K562 (cell line): ENCODE data around the gene MT1E. TPM values are rescaled to one million over a fixed set of nuclear protein-coding genes. Genes with fewer than 3 reads are reported as not detected.

Source experiments
- ATAC-seq: fragments of 200-7000 bp; cut with Tn5 transposase; 3 replicates; pipeline ENCODE4 v1.9.1; 2020; ENCODE audit warnings: moderate library complexity
- BruUV-seq: library from RNA; stranded (reverse); fragments of 400-500 nt; replicated peaks from 2 replicates; lab custom pipeline; 2021; lab: Mats Ljungman, UMichigan
- CTCF ChIA-PET: fragments of 300-600 bp; formaldehyde crosslinking; extraction: SDS; loops from one replicate; lab custom pipeline; 2021; ENCODE audit warnings: low intra/inter-chr PET ratio; lab: Yijun Ruan, JAX
- POLR2A ChIA-PET: fragments of 300-600, 350-650 bp; sonication (Branson Sonifier 250); formaldehyde crosslinking; extraction: SDS; loops from one replicate; lab custom pipeline; 2021; ENCODE audit warnings: antibody characterized with exemption, inconsistent platforms; lab: Yijun Ruan, JAX
- DNase-seq, 4 experiments: peaks; one replicate each; pipeline versions ENCODE4 v3.0.0 to v3.0.0-alpha.2; 2011 to 2018; ENCODE audit warnings: low spot score in 3 of 4, mixed read lengths in 3 of 4; ENCODE audit errors: extremely low read depth in 1 of 4
- FAIRE-seq: peaks from 2 replicates; lab custom pipeline; 2011; peaks lifted over from hg19 to GRCh38; lab: Jason Lieb, UNC
- H2AFZ ChIP-seq: 2 replicates; pipeline ENCODE4 v1.6.0; 2011; ENCODE audit warnings: low read depth, low read length, control low read depth, inconsistent platforms
- H3K27ac ChIP-seq: fragments of 200-600 bp; 3 replicates; pipeline ENCODE4 v1.8.0; 2011; ENCODE audit warnings: low read depth, mild to moderate bottlenecking, control low read depth, inconsistent platforms, low read length, moderate library complexity, mixed read lengths; ENCODE audit errors: extremely low read depth
- H3K27me3 ChIP-seq, 2 experiments: fragments of 300-600 bp in 1 of 2; 2 replicates in 1 of 2; 3 replicates in 1 of 2; pipeline versions ENCODE4 v1.6.0 to v1.8.0; 2011; ENCODE audit warnings: inconsistent platforms in 2 of 2, low read length in 2 of 2, mild to moderate bottlenecking in 1 of 2, mixed read lengths in 1 of 2, moderate library complexity in 1 of 2; ENCODE audit not compliant: control insufficient read depth in 2 of 2, insufficient read depth in 2 of 2
- H3K36me3 ChIP-seq: fragments of 300-600 bp; 3 replicates; pipeline ENCODE4 v1.8.0; 2011; ENCODE audit warnings: mild to moderate bottlenecking, low read length, inconsistent platforms; ENCODE audit not compliant: control insufficient read depth, insufficient read depth
- H3K4me1 ChIP-seq, 2 experiments: fragments of 200-600 bp in 1 of 2; replicated peaks in 1 of 2; 2 replicates in 1 of 2; 3 replicates in 1 of 2; pipeline versions ENCODE4 v1.5.1 to v1.8.0; 2011; ENCODE audit warnings: inconsistent platforms in 2 of 2, low read length in 2 of 2, mild to moderate bottlenecking in 1 of 2, mixed read lengths in 1 of 2, moderate library complexity in 1 of 2; ENCODE audit not compliant: control insufficient read depth in 2 of 2, insufficient read depth in 2 of 2
- H3K4me2 ChIP-seq: 2 replicates; pipeline ENCODE4 v1.6.1; 2011; ENCODE audit warnings: low read length, control low read depth, inconsistent platforms, mixed read lengths; ENCODE audit not compliant: insufficient read depth
- H3K4me3 ChIP-seq: fragments of 200-600 bp; sonication (generic), shearing (Covaris generic); 2 replicates; pipeline ENCODE4 v1.5.1; 2016; ENCODE audit warnings: control low read depth, inconsistent platforms
- H3K79me2 ChIP-seq: fragments of 200-600 bp; 3 replicates; pipeline ENCODE4 v1.8.0; 2011; ENCODE audit warnings: low read length, inconsistent platforms; ENCODE audit not compliant: control insufficient read depth, insufficient read depth
- H3K9ac ChIP-seq, 2 experiments: 2 replicates each; pipeline versions ENCODE4 v1.6.0 to v1.6.1; 2011; ENCODE audit warnings: low read depth in 2 of 2, low read length in 2 of 2, control low read depth in 1 of 2, inconsistent platforms in 1 of 2, mild to moderate bottlenecking in 1 of 2, mixed read lengths in 1 of 2; ENCODE audit not compliant: insufficient read depth in 1 of 2
- H3K9me1 ChIP-seq: one replicate; pipeline ENCODE4 v1.6.0; 2011; ENCODE audit warnings: inconsistent platforms, mild to moderate bottlenecking, low read length, moderate library complexity; ENCODE audit not compliant: control insufficient read depth, insufficient read depth
- H3K9me3 ChIP-seq: replicated peaks from 2 replicates; pipeline ENCODE4 v1.5.1; 2011; ENCODE audit warnings: low read depth, low read length, inconsistent platforms; ENCODE audit not compliant: control insufficient read depth, insufficient read depth
- H4K20me1 ChIP-seq: replicated peaks from 2 replicates; pipeline ENCODE4 v1.6.1; 2011; ENCODE audit warnings: low read length, inconsistent platforms, mixed read lengths; ENCODE audit not compliant: control insufficient read depth, insufficient read depth
- CEBPG ChIP-seq, 3 experiments: fragments of 200-800 bp in 1 of 3; sonication (Bioruptor generic) in 1 of 3; sonication (generic) in 1 of 3; formaldehyde crosslinking in 1 of 3; IDR thresholded peaks in 2 of 3; conservative IDR thresholded peaks in 1 of 3; 2 replicates each; pipeline versions ENCODE4 v1.6.1 to v1.8.0; 2016 to 2022; ENCODE audit warnings: missing compliant biosample characterization in 2 of 3, missing genetic modification characterization in 2 of 3, mild to moderate bottlenecking in 1 of 3, missing genetic modification reagents in 1 of 3
- CREB1 ChIP-seq, 2 experiments: sonication (generic) in 1 of 2; formaldehyde crosslinking in 1 of 2; IDR thresholded peaks; 2 replicates each; pipeline versions ENCODE4 v1.6.1 to v1.8.0; 2012 to 2022; ENCODE audit warnings: inconsistent platforms in 1 of 2, mild to moderate bottlenecking in 1 of 2, missing genetic modification reagents in 1 of 2, moderate library complexity in 1 of 2
- HDAC2 ChIP-seq: fragments of 450-650 bp; IDR thresholded peaks from 2 replicates; pipeline ENCODE4 v1.6.1; 2016; ENCODE audit warnings: mild to moderate bottlenecking
- KLF16 ChIP-seq: IDR thresholded peaks from 2 replicates; pipeline ENCODE4 v1.6.1; 2016; ENCODE audit warnings: antibody characterized with exemption
- MYBL2 ChIP-seq, 2 experiments: fragments of 450-650 bp in 1 of 2; sonication (generic) in 1 of 2; formaldehyde crosslinking in 1 of 2; IDR thresholded peaks; 2 replicates each; pipeline versions ENCODE4 v1.6.1 to v1.8.1; 2017 to 2022; ENCODE audit warnings: borderline replicate concordance in 1 of 2, inconsistent platforms in 1 of 2, low read depth in 1 of 2, mild to moderate bottlenecking in 1 of 2, missing genetic modification reagents in 1 of 2, moderate library complexity in 1 of 2
- NFIC ChIP-seq: fragments of 450-650 bp; IDR thresholded peaks from 2 replicates; pipeline ENCODE4 v1.6.1; 2017; ENCODE audit warnings: mild to moderate bottlenecking, inconsistent platforms
- NR3C1 ChIP-seq: sonication (generic); formaldehyde crosslinking; IDR thresholded peaks from 2 replicates; pipeline ENCODE4 v1.8.1; 2022; ENCODE audit warnings: missing genetic modification reagents
- RBM15 ChIP-seq: fragments of 200-400 bp; formaldehyde crosslinking; IDR thresholded peaks from 2 replicates; pipeline ENCODE4 v1.6.1; 2018; ENCODE audit warnings: mild to moderate bottlenecking, low read length, moderate library complexity; ENCODE audit not compliant: insufficient read depth
- RBM39 ChIP-seq: fragments of 200-400 bp; formaldehyde crosslinking; optimal IDR thresholded peaks from 2 replicates; pipeline ENCODE3; 2018; ENCODE audit warnings: low read depth, low read length
- SREBF1 ChIP-seq: fragments of 150-350 bp; IDR thresholded peaks from 2 replicates; pipeline ENCODE4 v1.6.1; 2014; ENCODE audit warnings: antibody characterized with exemption, low read depth, low read length, borderline replicate concordance
- ZNF830 ChIP-seq: fragments of 250-450 bp; sonication (Bioruptor Pico); IDR thresholded peaks from 2 replicates; pipeline ENCODE4 v1.5.0; 2021; ENCODE audit warnings: mild to moderate bottlenecking
- WGBS: fragments of 100-300 bp; shearing (Covaris generic); methylation state at CpG from one replicate; pipeline ENCODE4 v1.1.6; 2016; ENCODE audit warnings: low coverage, mixed read lengths; ENCODE audit not compliant: insufficient coverage; ENCODE audit errors: missing lambda C conversion rate; 5-methylcytosine and 5-hydroxymethylcytosine counted together
- in situ Hi-C: fragments of 300-500 bp; cut with MboI; formaldehyde crosslinking; loops from 4 replicates; pipeline ENCODE4 v1.15.0; 2018; ENCODE audit warnings: inconsistent platforms, mixed read lengths
- intact Hi-C: fragments of 100-400 bp; cut with micrococcal nuclease; formaldehyde crosslinking; loops from 2 replicates; pipeline ENCODE4 v1.14.2; 2022
- polyA plus RNA-seq, 8 experiments: library from polyadenylated mRNA; depleted of rRNA in 4 of 8; stranded (reverse) in 5 of 8; unstranded in 3 of 8; fragments of >200 nt; fragmentation: Nextera tagmentation in 2 of 8; fragmentation: Illumina TruSeq in 1 of 8; extraction: Ambion mirVana in 2 of 8; extraction: Trizol in 1 of 8; gene quantifications; 2 replicates each; pipeline versions ENCODE4 v1.2.1 to v1.2.3, GENCODE V29; 2011 to 2014; ENCODE audit warnings: inconsistent platforms in 1 of 8, missing spikeins in 1 of 8
- total RNA-seq, 7 experiments: library from RNA; depleted of rRNA in 6 of 7; stranded (reverse); fragments of >200 nt in 6 of 7; fragmentation: Illumina TruSeq in 2 of 7; extraction: Trizol in 2 of 7; gene quantifications; 2 replicates each; pipeline versions ENCODE4 v1.2.1 to v1.2.3, GENCODE V29; 2011 to 2021; ENCODE audit warnings: low replicate concordance in 1 of 7

MT1E gene
- total and polyA plus RNA-seq, 9 of the 15 experiments (the other 6 are each of a cell fraction or from before 2014, with no cell fraction given) = 0.29 to 0.81 (median 0.46) TPM; not detected in 3

GRCh38 chr16:56632156-56632847 lies 6.7 kb downstream of the MT1E start, which contains the start of gene MT1M:
Gene MT1M (plus strand): TSS chr16:56632659. CDS start chr16:56632732, 73 bp downstream.
- H3K79me2 ChIP-seq = no peaks in the 10 kb centered on the region
- no TSS peak for BruUV-seq
- peaks cover 38 to 70% of the 10 kb centered on the region in 2 experiments; a peak in 4 of 5 replicates for H3K27me3 ChIP-seq
- DNase-seq (no peak), ATAC-seq (no peak), FAIRE-seq (no peak)
- WGBS = 17% methylated on average over 21 of the region's 61 CpGs
- intact Hi-C loops = no loop called here
- no peak within 1 kb of the TSS for H3K4me3 ChIP-seq
- no peak within 1 kb of the TSS for H3K4me2 ChIP-seq
- 0 out of 2 replicates have a peak, but pooled peaks cover 3% of the 10 kb centered on the region for H4K20me1 ChIP-seq
- no peaks in the 10 kb centered on the region for H3K36me3 ChIP-seq
- no peak within 1 kb of the TSS for H3K9ac ChIP-seq
- no peaks in the 10 kb centered on the region for H3K9me3 ChIP-seq
- no peak within 1 kb of the TSS for H3K27ac ChIP-seq
- ChIA-PET CTCF (no interaction called here), POLR2A (no interaction called here)
- TF ChIP-seq CREB1 (IDR thresholded peaks at IDR 0.05) = no peak
- TF ChIP-seq CREB1 (CRISPR knock-in tag; IDR thresholded peaks at IDR 0.05) = no peak
- TF ChIP-seq HDAC2 = no peak
- TF ChIP-seq NR3C1 (CRISPR knock-in tag) = no peak
- no peak for TF ChIP-seq NFIC
- no peak for TF ChIP-seq MYBL2 (IDR thresholded peaks at IDR 0.05; ENCODE audit: low read depth)
- no peak for TF ChIP-seq MYBL2 (CRISPR knock-in tag; IDR thresholded peaks at IDR 0.05; ENCODE audit: borderline replicate concordance)
- no peak for TF ChIP-seq CEBPG (CRISPR knock-in tag; IDR thresholded peaks at IDR 0.05)
- no peak for TF ChIP-seq CEBPG (tag; conservative IDR thresholded peaks at IDR 0.05 in 1 of 2, IDR thresholded peaks at IDR 0.05 in 1 of 2)
- no peak for TF ChIP-seq ZNF830
- TF ChIP-seq RBM15 = no peak
- no peak for TF ChIP-seq SREBF1
- TF ChIP-seq KLF16 = no peak
- no peak for TF ChIP-seq RBM39
- in situ Hi-C loops = no loop called here
- H3K9me1 ChIP-seq = no peaks in the 10 kb centered on the region
- peaks cover 0 to 15% of the 10 kb centered on the region in 2 experiments; a peak in 2 of 5 replicates for H3K4me1 ChIP-seq
- H2AFZ ChIP-seq = no peak within 1 kb of the TSS
